Endothelial cell of umbilical vein (primary cell): ENCODE data around the gene HBZ. TPM values are rescaled to one million over a fixed set of nuclear protein-coding genes. Genes with fewer than 3 reads are reported as not detected.

Source experiments
- BruUV-seq: library from RNA; stranded (reverse); fragments of 400-500 nt; replicated peaks from 2 replicates; lab custom pipeline; 2021; lab: Mats Ljungman, UMichigan
- CTCF ChIA-PET: fragments of 300-600, 350-600 bp; sonication (Branson Sonifier 250); formaldehyde crosslinking; loops from one replicate; lab custom pipeline; 2021; ENCODE audit warnings: antibody characterized with exemption, inconsistent platforms; lab: Charles Lee
- POLR2A ChIA-PET: fragments of 300-600, 350-600 bp; sonication (Branson Sonifier 250); formaldehyde crosslinking; loops from one replicate; lab custom pipeline; 2021; ENCODE audit warnings: antibody characterized with exemption, inconsistent platforms; lab: Charles Lee
- DNase-seq: peaks from one replicate; pipeline ENCODE4 v3.0.0-alpha.2; 2011; ENCODE audit warnings: low read depth, low spot score
- FAIRE-seq: peaks from 2 replicates; lab custom pipeline; 2011; peaks lifted over from hg19 to GRCh38; lab: Jason Lieb, UNC
- H2AFZ ChIP-seq: 2 replicates; pipeline ENCODE4 v1.6.0; 2012; ENCODE audit warnings: low read depth, low read length, control low read depth, inconsistent platforms
- H3K27ac ChIP-seq: 2 replicates; pipeline ENCODE4 v1.5.1; 2011; ENCODE audit warnings: low read depth, mild to moderate bottlenecking, control low read depth, low read length, moderate library complexity; ENCODE audit not compliant: insufficient read depth
- H3K27me3 ChIP-seq, 2 experiments: 2 replicates each; pipeline versions ENCODE4 v1.6.0 to v1.6.1; 2011; ENCODE audit warnings: low read length in 2 of 2, mixed read lengths in 1 of 2; ENCODE audit not compliant: control insufficient read depth in 2 of 2, insufficient read depth in 2 of 2
- H3K36me3 ChIP-seq, 2 experiments: 2 replicates in 1 of 2; 3 replicates in 1 of 2; pipeline ENCODE4 v1.5.1; 2011; ENCODE audit warnings: low read length in 2 of 2, mild to moderate bottlenecking in 1 of 2, moderate library complexity in 1 of 2; ENCODE audit not compliant: control insufficient read depth in 2 of 2, insufficient read depth in 2 of 2; ENCODE audit errors: extremely low read depth in 1 of 2
- H3K4me1 ChIP-seq: 3 replicates; pipeline ENCODE4 v1.5.1; 2011; ENCODE audit warnings: mild to moderate bottlenecking, low read length; ENCODE audit not compliant: control insufficient read depth, insufficient read depth; ENCODE audit errors: extremely low read depth
- H3K4me2 ChIP-seq: 2 replicates; pipeline ENCODE4 v1.6.1; 2011; ENCODE audit warnings: low read length, control low read depth, mixed read lengths; ENCODE audit not compliant: insufficient read depth
- H3K4me3 ChIP-seq, 3 experiments: fragments of 200-600 bp in 1 of 3; sonication (generic), shearing (Covaris generic) in 1 of 3; replicated peaks in 1 of 3; 2 replicates each; pipeline ENCODE4 v1.5.1; 2011 to 2016; ENCODE audit warnings: control low read depth in 3 of 3, low read length in 3 of 3, mild to moderate bottlenecking in 2 of 3, inconsistent platforms in 1 of 3, low read depth in 1 of 3, moderate library complexity in 1 of 3; ENCODE audit not compliant: insufficient read depth in 1 of 3
- H3K79me2 ChIP-seq: 2 replicates; pipeline ENCODE4 v1.6.0; 2012; ENCODE audit warnings: low read length, inconsistent platforms; ENCODE audit not compliant: control insufficient read depth, insufficient read depth
- H3K9ac ChIP-seq: replicated peaks from 2 replicates; pipeline ENCODE3; 2011; ENCODE audit warnings: low read length, control low read depth; ENCODE audit not compliant: insufficient read depth; ENCODE audit errors: extremely low read depth
- H3K9me1 ChIP-seq: replicated peaks from 3 replicates; pipeline ENCODE4 v1.6.0; 2011; ENCODE audit warnings: mild to moderate bottlenecking, low read length; ENCODE audit not compliant: control insufficient read depth, insufficient read depth; ENCODE audit errors: extremely low read depth
- H3K9me3 ChIP-seq: replicated peaks from 2 replicates; pipeline ENCODE4 v1.5.1; 2012; ENCODE audit warnings: low read length, inconsistent platforms; ENCODE audit not compliant: control insufficient read depth, insufficient read depth
- H4K20me1 ChIP-seq: replicated peaks from 2 replicates; pipeline ENCODE3; 2011; ENCODE audit warnings: mild to moderate bottlenecking, low read length; ENCODE audit not compliant: control insufficient read depth, insufficient read depth; ENCODE audit errors: extremely low read depth
- EZH2 ChIP-seq: IDR thresholded peaks from 2 replicates; pipeline ENCODE4 v1.6.1; 2012; ENCODE audit warnings: borderline replicate concordance, low read depth, mild to moderate bottlenecking, moderate library complexity, low read length, inconsistent platforms; ENCODE audit not compliant: severe bottlenecking
- JUN ChIP-seq: IDR thresholded peaks from 2 replicates; pipeline ENCODE4 v1.6.1; 2011; ENCODE audit warnings: borderline replicate concordance, low read depth; ENCODE audit not compliant: insufficient read length, insufficient read depth
- MAX ChIP-seq: IDR thresholded peaks from 2 replicates; pipeline ENCODE4 v1.6.1; 2011; ENCODE audit not compliant: insufficient read depth, insufficient read length
- POLR2A ChIP-seq: IDR thresholded peaks from 2 replicates; pipeline ENCODE4 v1.6.1; 2012; ENCODE audit warnings: low read depth, mild to moderate bottlenecking, control low read depth, low read length
- dilution Hi-C: fragments of 300-500 bp; cut with MboI; formaldehyde crosslinking; loops from one replicate; pipeline ENCODE4 v1.15.0; 2019; ENCODE audit warnings: low sequenced_read_pairs; ENCODE audit not compliant: extremely low pct_ligation_motif_present
- intact Hi-C: fragments of 100-400 bp; cut with micrococcal nuclease; formaldehyde crosslinking; loops from one replicate; pipeline ENCODE4 v1.10.0; 2022
- polyA plus RNA-seq, 4 experiments: library from polyadenylated mRNA; depleted of rRNA in 3 of 4; stranded (reverse) in 3 of 4; unstranded in 1 of 4; fragments of >200 nt; gene quantifications; 2 replicates each; pipeline versions ENCODE4 v1.2.1 to v1.2.3, GENCODE V29; 2011 to 2012; ENCODE audit warnings: missing spikeins in 1 of 4
- total RNA-seq: library from RNA; stranded (reverse); gene quantifications from 2 replicates; pipeline ENCODE4 v1.2.3, GENCODE V29; 2021
- TF ChIP-seq, protein P1 (sequence below), 2 donors: IDR thresholded peaks; 1 replicate in 1 of 2; 2 replicates in 1 of 2; pipeline ENCODE4 v1.5.1; 2011; ENCODE audit warnings: low read length in 2 of 2, mild to moderate bottlenecking in 2 of 2, moderate library complexity in 2 of 2, control low read depth in 1 of 2, inconsistent platforms in 1 of 2, low read depth in 1 of 2; ENCODE audit not compliant: insufficient read depth in 1 of 2; ENCODE audit errors: extremely low read depth in 1 of 2

The HBZ gene
- total and polyA plus RNA-seq, 2 donors (not counting 3 experiments of a cell fraction or from before 2014, with no cell fraction given) = not detected

DNA sequence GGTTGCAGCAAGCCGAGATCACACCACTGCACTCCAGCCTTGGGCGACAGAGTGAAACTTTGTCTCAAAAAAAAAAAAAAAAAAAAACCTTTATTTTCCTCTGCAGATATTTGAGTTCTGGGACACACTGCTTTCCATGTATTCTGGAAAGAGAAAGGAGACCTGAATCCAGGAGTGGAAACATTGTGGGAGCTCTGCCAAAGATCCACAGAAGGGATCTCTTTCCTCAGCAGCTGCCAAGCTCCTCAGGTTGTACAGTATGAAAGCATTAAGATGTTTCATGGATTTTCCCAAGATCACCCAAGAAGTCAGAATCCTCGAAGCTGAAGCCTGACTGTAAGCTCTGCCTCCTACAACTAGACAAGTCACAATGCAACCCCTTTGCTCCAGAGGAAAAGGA lies 27.4 kb upstream of the HBZ start:
- no TSS peak for BruUV-seq

DNA sequence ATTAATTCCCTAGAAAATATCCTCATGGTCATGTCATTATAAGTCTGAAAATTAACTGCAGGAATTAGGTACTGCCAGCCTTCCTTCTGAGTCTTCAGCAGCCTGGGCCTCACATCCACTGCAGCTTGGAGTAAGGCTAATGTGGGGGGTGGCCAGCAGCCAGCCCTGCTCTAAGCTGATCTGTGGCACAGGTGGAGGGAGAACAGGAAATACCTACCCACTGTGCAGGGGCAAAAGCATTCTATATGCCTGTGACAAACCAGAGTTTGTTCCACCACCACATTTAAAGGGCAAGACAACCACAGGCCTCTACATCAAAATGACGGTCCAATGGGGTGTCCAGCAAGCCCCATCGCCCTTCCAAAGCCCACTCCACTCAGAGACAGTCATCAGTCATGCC lies 23.4 kb upstream of the HBZ start:
- DNase-seq (no peak), FAIRE-seq (no peak)
- no peak overlapping the region for H3K27ac ChIP-seq
- no peaks in the 10 kb centered on the region for H3K4me1 ChIP-seq
- H3K4me3 ChIP-seq = no peak overlapping the region
- no peaks in the 10 kb centered on the region for H3K27me3 ChIP-seq
- H3K4me2 ChIP-seq = no peak overlapping the region
- dilution Hi-C loops = no loop called here
- no peaks in the 10 kb centered on the region for H4K20me1 ChIP-seq
- no peaks in the 10 kb centered on the region for H3K9me1 ChIP-seq
- intact Hi-C loops = no loop called here
- no peaks in the 10 kb centered on the region for H3K36me3 ChIP-seq
- H3K79me2 ChIP-seq = peaks cover 5% of the 10 kb centered on the region
- no TSS peak for BruUV-seq
- TF ChIP-seq POLR2A = no peak
- no peak for TF ChIP-seq MAX
- TF ChIP-seq EZH2 = no peak
- TF ChIP-seq JUN = no peak
- TF ChIP-seq, protein P1, sequence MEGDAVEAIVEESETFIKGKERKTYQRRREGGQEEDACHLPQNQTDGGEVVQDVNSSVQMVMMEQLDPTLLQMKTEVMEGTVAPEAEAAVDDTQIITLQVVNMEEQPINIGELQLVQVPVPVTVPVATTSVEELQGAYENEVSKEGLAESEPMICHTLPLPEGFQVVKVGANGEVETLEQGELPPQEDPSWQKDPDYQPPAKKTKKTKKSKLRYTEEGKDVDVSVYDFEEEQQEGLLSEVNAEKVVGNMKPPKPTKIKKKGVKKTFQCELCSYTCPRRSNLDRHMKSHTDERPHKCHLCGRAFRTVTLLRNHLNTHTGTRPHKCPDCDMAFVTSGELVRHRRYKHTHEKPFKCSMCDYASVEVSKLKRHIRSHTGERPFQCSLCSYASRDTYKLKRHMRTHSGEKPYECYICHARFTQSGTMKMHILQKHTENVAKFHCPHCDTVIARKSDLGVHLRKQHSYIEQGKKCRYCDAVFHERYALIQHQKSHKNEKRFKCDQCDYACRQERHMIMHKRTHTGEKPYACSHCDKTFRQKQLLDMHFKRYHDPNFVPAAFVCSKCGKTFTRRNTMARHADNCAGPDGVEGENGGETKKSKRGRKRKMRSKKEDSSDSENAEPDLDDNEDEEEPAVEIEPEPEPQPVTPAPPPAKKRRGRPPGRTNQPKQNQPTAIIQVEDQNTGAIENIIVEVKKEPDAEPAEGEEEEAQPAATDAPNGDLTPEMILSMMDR (IDR thresholded peaks at IDR 0.05; ENCODE audit: extremely low read depth in 1 of 2, insufficient read depth in 1 of 2, low read depth in 1 of 2, low read length in 2 of 2) = no peak
- no peak overlapping the region for H2AFZ ChIP-seq
- ChIA-PET POLR2A (no interaction called here), CTCF (interaction anchor here (1.0 to 1.7 kb wide), 3 partner anchors 9 to 22 kb away, joined by 3 to 6 read pairs (median 5); no protein-coding TSS in a partner anchor)
- no peak overlapping the region for H3K9ac ChIP-seq
- no peaks in the 10 kb centered on the region for H3K9me3 ChIP-seq

More for the DNA sequence above, 27.4 kb upstream of the HBZ start:
- Histone ChIP-seq H3K27ac (no peak overlapping the region), H3K9ac (no peak overlapping the region), H3K4me2 (no peak overlapping the region), H3K79me2 (no peaks in the 10 kb centered on the region), H3K4me3 (no peak overlapping the region), H3K36me3 (peaks cover 0 to 5% of the 10 kb centered on the region in 2 experiments), H3K9me3 (no peaks in the 10 kb centered on the region), H3K27me3 (no peaks in the 10 kb centered on the region), H3K4me1 (no peaks in the 10 kb centered on the region), H4K20me1 (no peaks in the 10 kb centered on the region), H2AFZ (no peak overlapping the region), H3K9me1 (no peaks in the 10 kb centered on the region)
- POLR2A ChIA-PET = no interaction called here
- DNase-seq (no peak), FAIRE-seq (peak; percentile 38)
- TF ChIP-seq, protein P1 (IDR thresholded peaks at IDR 0.05; ENCODE audit: extremely low read depth in 1 of 2, insufficient read depth in 1 of 2, low read depth in 1 of 2, low read length in 2 of 2) = no peak
- TF ChIP-seq EZH2 = no peak
- dilution Hi-C loops (no loop called here), intact Hi-C loops (no loop called here)
- CTCF ChIA-PET = interaction anchor here (1.4 kb wide), 1 partner anchor 18 kb away, joined by 7 read pairs; no protein-coding TSS in a partner anchor
